HCT116 (cell line): ENCODE results near the gene RYR3. TPM values are rescaled to one million over a fixed set of nuclear protein-coding genes. Genes with fewer than 3 reads are reported as not detected.

Experiments used
- ATAC-seq: fragments of 200-7000 bp; cut with Tn5 transposase; 2 replicates; pipeline ENCODE4 v1.9.1; 2020; ENCODE audit warnings: mild to moderate bottlenecking, moderate library complexity
- BruUV-seq: library from RNA; stranded (reverse); fragments of 400-500 nt; replicated peaks from 2 replicates; lab custom pipeline; 2021; lab: Mats Ljungman, UMichigan
- CTCF ChIA-PET: fragments of 300-600 bp; sonication (Branson Sonifier 250); formaldehyde crosslinking; loops from one replicate; lab custom pipeline; 2021; ENCODE audit warnings: antibody characterized with exemption; lab: Charles Lee
- POLR2A ChIA-PET: fragments of 300-600, 350-600 bp; sonication (Branson Sonifier 250); formaldehyde crosslinking; loops from one replicate; lab custom pipeline; 2021; ENCODE audit warnings: antibody characterized with exemption; lab: Charles Lee
- RAD21 ChIA-PET, 2 experiments: fragments of 300-600 bp; sonication (Branson Sonifier 250); formaldehyde crosslinking; loops; one replicate each; lab custom pipeline; 2023; ENCODE audit warnings: low total read pairs in 2 of 2; ENCODE audit not compliant: uncharacterized antibody in 2 of 2, unreplicated experiment in 2 of 2, low non-redundant PET in 1 of 2; lab: Charles Lee
- DNase-seq: peaks from one replicate; pipeline ENCODE4 v3.0.0-alpha.2; 2010; ENCODE audit warnings: low read depth, low spot score
- H2AFZ ChIP-seq: fragments of 200-600 bp; shearing (Covaris generic), sonication (generic); 2 replicates; pipeline ENCODE4 v1.6.1; 2017; ENCODE audit warnings: low read depth, mixed run types, mixed read lengths, antibody characterized with exemption, low read length; ENCODE audit not compliant: poor library complexity, severe bottlenecking
- H3K27ac ChIP-seq: 2 replicates; pipeline ENCODE4 v1.5.1; 2012; ENCODE audit warnings: low read depth, low read length
- H3K27me3 ChIP-seq: fragments of 200-600 bp; sonication (generic); 2 replicates; pipeline ENCODE4 v1.6.1; 2016; ENCODE audit warnings: mixed run types, low read length, mixed read lengths; ENCODE audit not compliant: insufficient read depth
- H3K36me3 ChIP-seq, 2 experiments: fragments of 200-500 bp in 1 of 2; fragments of 200-600 bp in 1 of 2; sonication (Bioruptor generic) in 1 of 2; sonication (generic) in 1 of 2; 2 replicates each; pipeline versions ENCODE4 v1.5.1 to v1.6.1; 2014 to 2016; ENCODE audit warnings: low read length in 2 of 2, inconsistent platforms in 1 of 2, mixed read lengths in 1 of 2, mixed run types in 1 of 2; ENCODE audit not compliant: insufficient read depth in 2 of 2, control insufficient read depth in 1 of 2
- H3K4me1 ChIP-seq, 2 experiments: fragments of 200-600 bp in 1 of 2; sonication (generic) in 1 of 2; 2 replicates each; pipeline versions ENCODE4 v1.5.1 to v1.6.1; 2012 to 2017; ENCODE audit warnings: low read length in 2 of 2, inconsistent platforms in 1 of 2, mild to moderate bottlenecking in 1 of 2, mixed read lengths in 1 of 2, mixed run types in 1 of 2, moderate library complexity in 1 of 2; ENCODE audit not compliant: insufficient read depth in 2 of 2, control insufficient read depth in 1 of 2
- H3K4me2 ChIP-seq: fragments of 200-600 bp; sonication (generic); 2 replicates; pipeline ENCODE4 v1.6.1; 2017; ENCODE audit warnings: mixed run types, low read length, mixed read lengths
- H3K4me3 ChIP-seq, 2 experiments: fragments of 200-600 bp in 1 of 2; sonication (generic) in 1 of 2; replicated peaks in 1 of 2; 2 replicates each; pipeline ENCODE4 v1.5.1; 2011 to 2016; ENCODE audit warnings: low read length in 2 of 2, control low read depth in 1 of 2, low read depth in 1 of 2, mild to moderate bottlenecking in 1 of 2, mixed read lengths in 1 of 2, mixed run types in 1 of 2
- H3K79me2 ChIP-seq: fragments of 200-600 bp; sonication (generic); 2 replicates; pipeline ENCODE4 v1.6.1; 2017; ENCODE audit warnings: mild to moderate bottlenecking, mixed run types, low read length, moderate library complexity, mixed read lengths; ENCODE audit not compliant: insufficient read depth
- H3K9ac ChIP-seq: fragments of 200-600 bp; sonication (generic); 2 replicates; pipeline ENCODE4 v1.6.1; 2016; ENCODE audit warnings: low read length, mixed read lengths
- H3K9me2 ChIP-seq: fragments of 200-600 bp; sonication (generic), shearing (Covaris generic); 2 replicates; pipeline ENCODE4 v1.6.1; 2017; ENCODE audit warnings: mixed run types, mild to moderate bottlenecking, moderate library complexity; ENCODE audit not compliant: insufficient read depth
- H3K9me3 ChIP-seq, 2 experiments: fragments of 200-500 bp in 1 of 2; fragments of 200-600 bp in 1 of 2; sonication (Bioruptor generic) in 1 of 2; sonication (generic) in 1 of 2; 2 replicates each; pipeline ENCODE4 v1.6.1; 2014 to 2017; ENCODE audit warnings: low read length in 2 of 2, mixed read lengths in 2 of 2, inconsistent platforms in 1 of 2, low read depth in 1 of 2, mild to moderate bottlenecking in 1 of 2, mixed run types in 1 of 2, moderate library complexity in 1 of 2; ENCODE audit not compliant: control insufficient read depth in 1 of 2, insufficient read depth in 1 of 2
- H4K20me1 ChIP-seq: fragments of 200-600 bp; sonication (generic), shearing (Covaris generic); 2 replicates; pipeline ENCODE4 v1.6.1; 2017; ENCODE audit warnings: mixed run types, mild to moderate bottlenecking, moderate library complexity; ENCODE audit not compliant: insufficient read depth
- CBX3 ChIP-seq: IDR thresholded peaks from 2 replicates; pipeline ENCODE4 v1.6.1; 2012; ENCODE audit warnings: low read depth
- FOSL1 ChIP-seq: IDR thresholded peaks from 2 replicates; pipeline ENCODE4 v1.6.1; 2012; ENCODE audit warnings: low read depth
- JUND ChIP-seq: IDR thresholded peaks from 2 replicates; pipeline ENCODE4 v1.6.1; 2012
- RAD21 ChIP-seq: IDR thresholded peaks from 2 replicates; pipeline ENCODE4 v1.6.1; 2012; ENCODE audit warnings: low read depth, mild to moderate bottlenecking
- SIN3A ChIP-seq: IDR thresholded peaks from 2 replicates; pipeline ENCODE4 v1.6.1; 2012; ENCODE audit warnings: low read depth
- SP1 ChIP-seq: IDR thresholded peaks from 2 replicates; pipeline ENCODE4 v1.6.1; 2012; ENCODE audit warnings: low read depth
- SRF ChIP-seq: IDR thresholded peaks from 2 replicates; pipeline ENCODE4 v1.6.1; 2012; ENCODE audit warnings: low read depth
- YY1 ChIP-seq: IDR thresholded peaks from 2 replicates; pipeline ENCODE4 v1.6.1; 2011; ENCODE audit warnings: low read length, low read depth, moderate library complexity, mild to moderate bottlenecking; ENCODE audit not compliant: insufficient replicate concordance; ENCODE audit errors: extremely low read depth
- ZFX ChIP-seq: fragments of 450-650 bp; IDR thresholded peaks from 2 replicates; pipeline ENCODE4 v1.6.1; 2017
- intact Hi-C: fragments of 100-400 bp; cut with micrococcal nuclease; formaldehyde crosslinking; loops from 2 replicates; pipeline ENCODE4 v1.10.0; 2022
- total RNA-seq: library from RNA; stranded (reverse); gene quantifications from one replicate; pipeline ENCODE4 v1.2.1, GENCODE V29; 2021; ENCODE audit not compliant: unreplicated experiment
- TF ChIP-seq, protein P1 (sequence below), 3 experiments: fragments of 200-600 bp in 1 of 3; sonication (generic) in 1 of 3; IDR thresholded peaks in 2 of 3; conservative IDR thresholded peaks in 1 of 3; 2 replicates each; pipeline ENCODE4 v1.5.1; 2012 to 2017; ENCODE audit warnings: low read depth in 2 of 3, low read length in 2 of 3, antibody characterized with exemption in 1 of 3, borderline replicate concordance in 1 of 3, control low read depth in 1 of 3, mild to moderate bottlenecking in 1 of 3, mixed read lengths in 1 of 3, mixed run types in 1 of 3, moderate library complexity in 1 of 3; ENCODE audit not compliant: insufficient read depth in 1 of 3
- TF ChIP-seq, protein P2 (sequence below): IDR thresholded peaks from 2 replicates; pipeline ENCODE4 v1.6.1; 2011; ENCODE audit warnings: mild to moderate bottlenecking, low read length, moderate library complexity; ENCODE audit not compliant: insufficient replicate concordance; ENCODE audit errors: extremely low read depth
- TF ChIP-seq, protein P3 (sequence below): IDR thresholded peaks from 2 replicates; pipeline ENCODE4 v1.6.1; 2012

The RYR3 gene
- total RNA-seq, 1 experiment from 2014 or later: not detected

DNA sequence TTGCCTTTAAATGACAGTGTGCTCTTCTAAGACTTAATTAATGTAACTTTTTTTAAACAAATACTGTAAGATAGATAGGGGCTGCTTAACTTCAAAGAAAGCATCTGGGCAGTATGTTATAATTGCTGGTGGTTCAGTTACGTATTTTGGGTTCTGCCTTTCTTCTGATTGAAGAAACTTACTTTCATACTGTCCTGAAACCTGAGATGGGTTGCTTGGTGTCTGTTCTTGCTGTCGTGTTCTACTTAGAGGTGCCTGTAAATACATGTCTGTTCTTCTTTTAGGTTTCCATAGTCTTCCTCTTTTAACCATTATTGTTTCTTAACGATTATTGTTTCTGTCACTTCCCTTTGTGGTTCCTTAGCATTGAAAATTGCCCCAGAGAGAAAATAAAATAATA lies 359.8 kb downstream of the RYR3 start:
- POLR2A ChIA-PET: no interaction called here
- H3K4me3 ChIP-seq: no peak overlapping the region

DNA sequence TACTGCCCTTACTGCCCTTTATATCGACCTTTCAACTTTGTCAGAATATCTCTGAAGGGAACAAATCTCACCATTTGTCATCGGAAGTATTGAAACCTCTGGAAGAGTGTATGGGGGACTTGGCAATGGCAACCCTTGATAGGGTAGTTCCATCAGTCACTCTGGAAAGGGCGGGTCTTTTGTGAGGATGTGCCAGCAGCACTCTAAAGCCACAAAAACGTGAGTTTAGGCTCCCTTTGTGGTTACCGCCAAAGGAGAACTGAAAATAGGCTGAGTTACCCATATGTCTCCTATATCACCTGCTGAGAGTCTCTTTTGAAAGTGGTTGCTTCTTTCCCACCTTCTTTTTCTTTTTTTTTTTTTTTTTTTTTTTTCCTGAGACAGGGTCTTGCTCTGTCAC lies 360.7 kb downstream of the RYR3 start:
- DNase-seq: no peak
- CTCF ChIA-PET: no interaction called here
- no TSS peak for BruUV-seq
- TF ChIP-seq, protein P1, sequence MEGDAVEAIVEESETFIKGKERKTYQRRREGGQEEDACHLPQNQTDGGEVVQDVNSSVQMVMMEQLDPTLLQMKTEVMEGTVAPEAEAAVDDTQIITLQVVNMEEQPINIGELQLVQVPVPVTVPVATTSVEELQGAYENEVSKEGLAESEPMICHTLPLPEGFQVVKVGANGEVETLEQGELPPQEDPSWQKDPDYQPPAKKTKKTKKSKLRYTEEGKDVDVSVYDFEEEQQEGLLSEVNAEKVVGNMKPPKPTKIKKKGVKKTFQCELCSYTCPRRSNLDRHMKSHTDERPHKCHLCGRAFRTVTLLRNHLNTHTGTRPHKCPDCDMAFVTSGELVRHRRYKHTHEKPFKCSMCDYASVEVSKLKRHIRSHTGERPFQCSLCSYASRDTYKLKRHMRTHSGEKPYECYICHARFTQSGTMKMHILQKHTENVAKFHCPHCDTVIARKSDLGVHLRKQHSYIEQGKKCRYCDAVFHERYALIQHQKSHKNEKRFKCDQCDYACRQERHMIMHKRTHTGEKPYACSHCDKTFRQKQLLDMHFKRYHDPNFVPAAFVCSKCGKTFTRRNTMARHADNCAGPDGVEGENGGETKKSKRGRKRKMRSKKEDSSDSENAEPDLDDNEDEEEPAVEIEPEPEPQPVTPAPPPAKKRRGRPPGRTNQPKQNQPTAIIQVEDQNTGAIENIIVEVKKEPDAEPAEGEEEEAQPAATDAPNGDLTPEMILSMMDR (IDR thresholded peaks at IDR 0.05 in 2 of 3, conservative IDR thresholded peaks at IDR 0.05 in 1 of 3; ENCODE audit: borderline replicate concordance in 1 of 3, insufficient read depth in 1 of 3, low read depth in 2 of 3, low read length in 2 of 3): no peak
- TF ChIP-seq ZFX (no peak), JUND (no peak), SIN3A (no peak), CBX3 (no peak), SRF (no peak), SP1 (no peak), RAD21 (no peak)
- TF ChIP-seq, protein P2, sequence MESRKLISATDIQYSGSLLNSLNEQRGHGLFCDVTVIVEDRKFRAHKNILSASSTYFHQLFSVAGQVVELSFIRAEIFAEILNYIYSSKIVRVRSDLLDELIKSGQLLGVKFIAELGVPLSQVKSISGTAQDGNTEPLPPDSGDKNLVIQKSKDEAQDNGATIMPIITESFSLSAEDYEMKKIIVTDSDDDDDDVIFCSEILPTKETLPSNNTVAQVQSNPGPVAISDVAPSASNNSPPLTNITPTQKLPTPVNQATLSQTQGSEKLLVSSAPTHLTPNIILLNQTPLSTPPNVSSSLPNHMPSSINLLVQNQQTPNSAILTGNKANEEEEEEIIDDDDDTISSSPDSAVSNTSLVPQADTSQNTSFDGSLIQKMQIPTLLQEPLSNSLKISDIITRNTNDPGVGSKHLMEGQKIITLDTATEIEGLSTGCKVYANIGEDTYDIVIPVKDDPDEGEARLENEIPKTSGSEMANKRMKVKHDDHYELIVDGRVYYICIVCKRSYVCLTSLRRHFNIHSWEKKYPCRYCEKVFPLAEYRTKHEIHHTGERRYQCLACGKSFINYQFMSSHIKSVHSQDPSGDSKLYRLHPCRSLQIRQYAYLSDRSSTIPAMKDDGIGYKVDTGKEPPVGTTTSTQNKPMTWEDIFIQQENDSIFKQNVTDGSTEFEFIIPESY: no peak
- TF ChIP-seq, protein P3, sequence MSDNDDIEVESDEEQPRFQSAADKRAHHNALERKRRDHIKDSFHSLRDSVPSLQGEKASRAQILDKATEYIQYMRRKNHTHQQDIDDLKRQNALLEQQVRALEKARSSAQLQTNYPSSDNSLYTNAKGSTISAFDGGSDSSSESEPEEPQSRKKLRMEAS: no peak

More for the DNA sequence above, 359.8 kb downstream of the RYR3 start:
- Histone ChIP-seq H3K4me2 (no peak overlapping the region), H3K36me3 (no peaks in the 10 kb centered on the region), H3K9me2 (no peaks in the 10 kb centered on the region), H3K9me3 (no peaks in the 10 kb centered on the region), H4K20me1 (no peaks in the 10 kb centered on the region), H3K4me1 (no peaks in the 10 kb centered on the region), H3K79me2 (no peaks in the 10 kb centered on the region), H3K27ac (no peak overlapping the region), H2AFZ (no peak overlapping the region), H3K9ac (no peak overlapping the region), H3K27me3 (peaks cover 71% of the 10 kb centered on the region)
- TF ChIP-seq, protein P2: no peak
- TF ChIP-seq, protein P3: no peak
- TF ChIP-seq YY1 (no peak), FOSL1 (no peak)
- ATAC-seq: no peak
- ChIA-PET RAD21 (no interaction called here), CTCF (interaction anchor here (3.4 kb wide), 1 partner anchor 378 kb away, joined by 13 read pairs; no protein-coding TSS in a partner anchor)
- intact Hi-C loops: loop anchor here (10.0 kb wide), 1 partner anchor 426 kb away; no protein-coding TSS in a partner anchor
- no TSS peak for BruUV-seq
- no peak for DNase-seq

More for the DNA sequence above, 360.7 kb downstream of the RYR3 start:
- Histone ChIP-seq H3K4me1 (no peaks in the 10 kb centered on the region), H3K27me3 (peaks cover 73% of the 10 kb centered on the region), H3K36me3 (no peaks in the 10 kb centered on the region), H3K9ac (no peak overlapping the region), H3K4me2 (no peak overlapping the region), H3K9me3 (no peaks in the 10 kb centered on the region), H3K27ac (no peak overlapping the region), H4K20me1 (no peaks in the 10 kb centered on the region), H3K4me3 (no peak overlapping the region), H3K79me2 (no peaks in the 10 kb centered on the region), H2AFZ (no peak overlapping the region), H3K9me2 (no peaks in the 10 kb centered on the region)
- ChIA-PET RAD21 (no interaction called here), POLR2A (no interaction called here)
- ATAC-seq: no peak
- intact Hi-C loops: loop anchor here (10.0 kb wide), 1 partner anchor 427 kb away; no protein-coding TSS in a partner anchor
